Breast epithelium (tissue), 4 donors: ENCODE results near the gene KNOP1. TPM values are rescaled to one million over a fixed set of nuclear protein-coding genes. Genes with fewer than 3 reads are reported as not detected.

ENCODE experiments used
- DNase-seq, 2 donors: peaks; one replicate each; pipeline ENCODE4 v3.0.0-alpha.2; 2019; ENCODE audit warnings: low spot score in 2 of 2
- H3K27ac ChIP-seq, 2 donors: fragments of 200-600 bp; sonication (generic) in 1 of 2; one replicate each; pipeline ENCODE4 v1.5.1; 2016 to 2019; ENCODE audit warnings: mild to moderate bottlenecking in 1 of 2
- H3K27me3 ChIP-seq, 2 donors: fragments of 200-600 bp; sonication (generic) in 1 of 2; one replicate each; pipeline versions ENCODE4 v1.5.1 to v1.6.0; 2017 to 2019; ENCODE audit warnings: control low read depth in 1 of 2, mild to moderate bottlenecking in 1 of 2
- H3K36me3 ChIP-seq: fragments of 200-600 bp; one replicate; pipeline ENCODE4 v1.5.1; 2019
- H3K4me1 ChIP-seq, 2 donors: fragments of 200-600 bp; sonication (generic); one replicate each; pipeline ENCODE4 v1.5.1; 2016 to 2019; ENCODE audit warnings: control low read depth in 1 of 2
- H3K4me3 ChIP-seq, 3 donors: fragments of 200-600 bp; sonication (generic); 1 replicate in 2 of 3; 2 replicates in 1 of 3; pipeline ENCODE4 v1.5.1; 2016 to 2019; ENCODE audit warnings: mild to moderate bottlenecking in 3 of 3, moderate library complexity in 2 of 3
- H3K9me3 ChIP-seq, 2 donors: fragments of 200-600 bp; sonication (generic) in 1 of 2; one replicate each; pipeline ENCODE4 v1.5.1; 2016 to 2019; ENCODE audit warnings: control low read depth in 1 of 2
- POLR2A ChIP-seq: fragments of 450-650 bp; IDR thresholded peaks from one replicate; pipeline ENCODE4 v1.6.1; 2016; ENCODE audit warnings: antibody characterized with exemption, mild to moderate bottlenecking, moderate library complexity
- POLR2AphosphoS5 ChIP-seq, 3 donors: sonication (generic); formaldehyde crosslinking; IDR thresholded peaks; one replicate each; pipeline ENCODE4 v1.6.1; 2017; ENCODE audit warnings: antibody characterized with exemption in 3 of 3
- intact Hi-C: fragments of 100-400 bp; cut with DNase I; formaldehyde crosslinking; loops from one replicate; pipeline ENCODE4 v1.15.1; 2023; ENCODE audit warnings: low total_unique reads
- total RNA-seq, 3 donors: library from RNA; depleted of rRNA; stranded (reverse); fragments of >200 nt; gene quantifications; one replicate each; pipeline ENCODE4 v1.1.0, GENCODE V29; 2016
- TF ChIP-seq, protein P1 (sequence below), 3 donors: fragments of 450-650 bp; IDR thresholded peaks; one replicate each; pipeline ENCODE4 v1.5.1; 2016 to 2017; ENCODE audit warnings: antibody characterized with exemption in 3 of 3, mild to moderate bottlenecking in 3 of 3, moderate library complexity in 3 of 3

Gene KNOP1
- total RNA-seq, 3 donors from 2014 or later, result 12.3 to 15.4 (median 13.0) TPM

GRCh38 chr16:19664166-19664565, 53.9 kb downstream of the KNOP1 start:
- Histone ChIP-seq H3K27ac (no peak overlapping the region), H3K36me3 (no peaks in the 10 kb centered on the region), H3K9me3 (peaks cover 0 to 4% of the 10 kb centered on the region in 2 donors), H3K27me3 (no peaks in the 10 kb centered on the region), H3K4me3 (no peak overlapping the region), H3K4me1 (no peaks in the 10 kb centered on the region)
- intact Hi-C loops, result no loop called here
- TF ChIP-seq, protein P1, sequence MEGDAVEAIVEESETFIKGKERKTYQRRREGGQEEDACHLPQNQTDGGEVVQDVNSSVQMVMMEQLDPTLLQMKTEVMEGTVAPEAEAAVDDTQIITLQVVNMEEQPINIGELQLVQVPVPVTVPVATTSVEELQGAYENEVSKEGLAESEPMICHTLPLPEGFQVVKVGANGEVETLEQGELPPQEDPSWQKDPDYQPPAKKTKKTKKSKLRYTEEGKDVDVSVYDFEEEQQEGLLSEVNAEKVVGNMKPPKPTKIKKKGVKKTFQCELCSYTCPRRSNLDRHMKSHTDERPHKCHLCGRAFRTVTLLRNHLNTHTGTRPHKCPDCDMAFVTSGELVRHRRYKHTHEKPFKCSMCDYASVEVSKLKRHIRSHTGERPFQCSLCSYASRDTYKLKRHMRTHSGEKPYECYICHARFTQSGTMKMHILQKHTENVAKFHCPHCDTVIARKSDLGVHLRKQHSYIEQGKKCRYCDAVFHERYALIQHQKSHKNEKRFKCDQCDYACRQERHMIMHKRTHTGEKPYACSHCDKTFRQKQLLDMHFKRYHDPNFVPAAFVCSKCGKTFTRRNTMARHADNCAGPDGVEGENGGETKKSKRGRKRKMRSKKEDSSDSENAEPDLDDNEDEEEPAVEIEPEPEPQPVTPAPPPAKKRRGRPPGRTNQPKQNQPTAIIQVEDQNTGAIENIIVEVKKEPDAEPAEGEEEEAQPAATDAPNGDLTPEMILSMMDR (IDR thresholded peaks at IDR 0.05), result no peak
- DNase-seq, result no peak

- Histone ChIP-seq H3K27ac (no peak overlapping the region), H3K4me3 (no peak overlapping the region), H3K4me1 (no peaks in the 10 kb centered on the region), H3K36me3 (no peaks in the 10 kb centered on the region), H3K9me3 (peaks cover 0 to 4% of the 10 kb centered on the region in 2 donors), H3K27me3 (no peaks in the 10 kb centered on the region)
- intact Hi-C loops, result no loop called here
- DNase-seq, result no peak
- TF ChIP-seq POLR2AphosphoS5 (IDR thresholded peaks at IDR 0.05), result no peak
- TF ChIP-seq, protein P1 (IDR thresholded peaks at IDR 0.05), result no peak
- no peak for TF ChIP-seq POLR2A
Observed at GRCh38 chr16:19662351-19662750, 55.7 kb downstream of the KNOP1 start.

- no peak for DNase-seq
- intact Hi-C loops, result no loop called here
- H3K9me3 ChIP-seq, result peaks cover 0 to 3% of the 10 kb centered on the region in 2 donors
- H3K36me3 ChIP-seq, result no peaks in the 10 kb centered on the region
- H3K27me3 ChIP-seq, result no peaks in the 10 kb centered on the region
- H3K4me1 ChIP-seq, result no peaks in the 10 kb centered on the region
- no peak overlapping the region for H3K27ac ChIP-seq
- TF ChIP-seq POLR2A (no peak), POLR2AphosphoS5 (IDR thresholded peaks at IDR 0.05) (no peak)
- TF ChIP-seq, protein P1 (IDR thresholded peaks at IDR 0.05), result no peak
- H3K4me3 ChIP-seq, result no peak overlapping the region
Observed at GRCh38 chr16:19660432-19660831, 57.6 kb downstream of the KNOP1 start.

GRCh38 chr16:19659554-19659953, 58.5 kb downstream of the KNOP1 start:
- TF ChIP-seq, protein P1 (IDR thresholded peaks at IDR 0.05), result no peak
- no peak for TF ChIP-seq POLR2A
- TF ChIP-seq POLR2AphosphoS5 (IDR thresholded peaks at IDR 0.05), result no peak
- intact Hi-C loops, result no loop called here
- H3K36me3 ChIP-seq, result no peaks in the 10 kb centered on the region
- no peaks in the 10 kb centered on the region for H3K4me1 ChIP-seq
- no peaks in the 10 kb centered on the region for H3K9me3 ChIP-seq
- no peak overlapping the region for H3K4me3 ChIP-seq
- no peak overlapping the region for H3K27ac ChIP-seq
- H3K27me3 ChIP-seq, result no peaks in the 10 kb centered on the region
- DNase-seq, result no peak

DNA sequence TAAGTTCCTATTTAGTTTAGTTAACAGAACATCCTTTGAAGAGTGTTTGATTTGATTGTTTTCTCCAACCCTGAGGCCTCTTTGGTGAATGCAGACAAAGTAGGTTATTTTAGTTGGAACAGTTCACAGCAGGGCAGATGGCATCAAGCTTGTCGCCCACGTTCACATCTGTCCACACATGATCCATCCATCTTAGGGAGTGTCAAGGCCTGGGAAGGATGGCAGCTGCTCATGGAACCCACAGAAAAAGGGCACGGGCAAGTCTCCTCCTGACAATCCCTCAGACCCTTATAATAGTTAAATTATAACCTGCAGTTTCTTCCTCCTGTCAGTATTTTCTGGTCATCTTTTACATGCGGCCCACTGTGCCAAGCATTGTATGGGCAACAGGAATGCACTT, 60.2 kb downstream of the KNOP1 start:
- H3K36me3 ChIP-seq, result no peaks in the 10 kb centered on the region
- H3K4me3 ChIP-seq, result no peak overlapping the region
- intact Hi-C loops, result no loop called here
- H3K27ac ChIP-seq, result no peak overlapping the region
- H3K27me3 ChIP-seq, result no peaks in the 10 kb centered on the region
- no peak for DNase-seq
- no peak for TF ChIP-seq POLR2A
- TF ChIP-seq, protein P1 (IDR thresholded peaks at IDR 0.05), result no peak
- TF ChIP-seq POLR2AphosphoS5 (IDR thresholded peaks at IDR 0.05), result no peak
- no peaks in the 10 kb centered on the region for H3K4me1 ChIP-seq
- H3K9me3 ChIP-seq, result no peaks in the 10 kb centered on the region
